ENCODE data around the gene DUT.

The DUT gene

DNA sequence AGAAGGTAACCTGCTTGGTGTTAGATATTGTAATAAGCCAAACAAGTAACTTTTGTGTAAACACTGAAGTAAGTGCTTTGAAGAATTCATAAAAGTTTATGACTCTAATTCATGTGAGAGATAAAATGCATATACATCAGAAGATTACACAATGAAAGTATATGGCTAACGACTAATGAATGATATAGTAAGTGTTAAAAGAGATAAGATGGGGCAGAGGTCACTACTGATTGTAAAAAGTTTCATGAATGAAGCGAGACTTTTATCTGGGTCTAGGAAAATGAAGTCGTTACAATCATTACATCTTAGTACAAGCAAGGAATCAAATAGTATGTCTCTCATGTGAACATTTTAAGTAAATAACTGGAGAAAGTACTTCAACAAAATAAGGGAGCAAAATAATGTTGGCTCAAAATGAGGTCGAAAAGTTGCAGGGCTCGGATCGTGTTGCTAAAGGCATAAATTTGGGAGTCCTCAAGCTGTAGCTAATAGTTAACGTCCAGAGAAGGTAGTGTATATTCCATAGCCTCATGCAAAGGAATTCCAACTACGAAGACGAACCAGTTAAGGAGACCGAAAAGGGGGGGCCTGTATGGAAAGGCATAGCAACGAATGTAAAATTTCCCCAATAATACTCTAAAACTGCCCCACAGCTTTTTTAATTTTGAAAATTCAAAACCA is 984 bp upstream of the DUT start:
- DNase-seq, result no peak

- peak; percentile 33 for DNase-seq
Observed at GRCh38 chr15:48331796-48332641, 790 bp downstream of the DUT start.

DNA sequence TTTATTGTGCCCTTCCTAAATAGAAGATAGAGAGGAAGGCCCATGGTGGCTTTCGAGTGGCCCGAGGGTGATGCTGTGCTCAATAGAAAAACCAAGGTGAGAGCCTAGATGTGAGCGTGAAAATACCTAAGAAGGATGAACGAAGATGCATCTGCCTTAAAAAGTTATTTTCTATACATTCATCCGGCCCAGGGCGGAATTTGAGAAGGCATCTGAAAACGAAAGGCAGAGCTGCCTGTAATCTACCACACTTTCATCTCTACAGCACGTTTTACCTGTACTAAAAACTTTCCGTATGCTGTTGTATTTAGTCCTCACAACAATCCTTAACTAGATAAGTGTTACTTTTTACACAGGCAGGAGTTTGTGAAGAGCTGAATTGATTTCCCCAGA is 1.4 kb downstream of the DUT start:
- no peak for DNase-seq

GRCh38 chr15:48333540-48333939 is 2.3 kb downstream of the DUT start:
- no peak for DNase-seq

GRCh38 chr15:48334260-48334659 is 3.0 kb downstream of the DUT start:
- DNase-seq, result no peak

DNA sequence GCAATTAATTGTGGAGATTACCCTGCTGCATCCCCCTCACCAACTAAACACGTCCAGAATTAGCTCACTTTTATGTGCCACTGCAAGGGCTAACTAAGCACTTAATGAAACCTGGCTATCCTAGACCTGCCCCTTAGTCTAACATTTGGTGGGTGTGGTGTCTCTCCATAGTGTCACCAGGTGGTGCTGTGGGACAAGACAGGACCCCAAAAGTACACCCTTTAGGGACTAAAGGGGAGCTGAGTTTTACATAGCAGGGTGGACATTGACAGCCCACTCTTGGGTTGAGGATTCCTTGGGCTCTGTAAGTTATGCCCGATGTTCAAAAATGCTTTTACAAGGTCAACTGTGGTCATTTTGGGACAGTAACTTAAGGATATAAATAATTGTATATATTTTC is 5.7 kb downstream of the DUT start:
- no peak for DNase-seq

- no peak for DNase-seq
Observed at GRCh38 chr15:48337607-48338006, 6.4 kb downstream of the DUT start.

GRCh38 chr15:48340111-48340510 is 8.9 kb downstream of the DUT start:
- DNase-seq, result no peak

DNA sequence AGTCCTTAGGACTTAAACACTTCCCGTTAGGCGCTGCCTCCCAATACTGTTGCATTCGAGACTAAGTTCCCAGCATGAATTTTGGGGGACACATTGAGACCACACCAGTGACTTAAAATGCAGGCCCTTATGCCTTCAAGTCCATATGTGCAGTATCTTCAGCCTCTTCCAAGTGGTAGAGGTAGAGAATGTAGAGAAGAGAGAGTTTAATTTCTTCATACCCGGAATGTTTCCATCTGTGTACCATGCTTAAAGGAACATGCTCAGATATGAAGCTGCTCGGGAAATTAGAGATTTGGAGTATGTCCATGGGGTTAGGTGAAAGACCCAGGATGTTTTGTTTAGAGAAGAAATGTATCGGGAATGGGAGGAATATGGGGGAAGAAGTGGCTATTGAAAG is 12.6 kb downstream of the DUT start:
- DNase-seq, result no peak

DNA sequence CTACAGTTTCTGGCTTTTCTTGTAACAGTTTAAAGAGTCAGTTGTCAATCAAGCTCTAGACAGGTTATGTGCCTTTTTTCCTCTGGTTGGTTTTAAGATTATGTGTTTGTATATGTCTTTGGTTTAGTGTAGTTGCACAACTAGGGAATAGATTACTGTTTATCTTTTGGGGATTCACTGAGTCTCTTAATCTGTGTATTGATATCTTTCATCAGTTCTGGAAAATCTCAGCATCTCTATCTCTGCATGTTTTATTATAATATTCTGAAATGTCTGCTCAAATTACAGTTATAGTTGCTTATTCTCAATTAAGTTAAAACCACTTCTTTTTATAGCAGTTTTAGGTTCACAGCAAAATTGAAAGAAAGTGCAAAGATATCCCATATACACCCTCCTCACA is 14.3 kb downstream of the DUT start:
- no peak for DNase-seq

GRCh38 chr15:48352474-48353072 is 21.3 kb downstream of the DUT start:
- peak; percentile 27 for DNase-seq

- no peak for DNase-seq
Observed at GRCh38 chr15:48354694-48355303, 23.6 kb downstream of the DUT start.

GRCh38 chr15:48355377-48355776 is 24.1 kb downstream of the DUT start:
- no peak for DNase-seq

DNA sequence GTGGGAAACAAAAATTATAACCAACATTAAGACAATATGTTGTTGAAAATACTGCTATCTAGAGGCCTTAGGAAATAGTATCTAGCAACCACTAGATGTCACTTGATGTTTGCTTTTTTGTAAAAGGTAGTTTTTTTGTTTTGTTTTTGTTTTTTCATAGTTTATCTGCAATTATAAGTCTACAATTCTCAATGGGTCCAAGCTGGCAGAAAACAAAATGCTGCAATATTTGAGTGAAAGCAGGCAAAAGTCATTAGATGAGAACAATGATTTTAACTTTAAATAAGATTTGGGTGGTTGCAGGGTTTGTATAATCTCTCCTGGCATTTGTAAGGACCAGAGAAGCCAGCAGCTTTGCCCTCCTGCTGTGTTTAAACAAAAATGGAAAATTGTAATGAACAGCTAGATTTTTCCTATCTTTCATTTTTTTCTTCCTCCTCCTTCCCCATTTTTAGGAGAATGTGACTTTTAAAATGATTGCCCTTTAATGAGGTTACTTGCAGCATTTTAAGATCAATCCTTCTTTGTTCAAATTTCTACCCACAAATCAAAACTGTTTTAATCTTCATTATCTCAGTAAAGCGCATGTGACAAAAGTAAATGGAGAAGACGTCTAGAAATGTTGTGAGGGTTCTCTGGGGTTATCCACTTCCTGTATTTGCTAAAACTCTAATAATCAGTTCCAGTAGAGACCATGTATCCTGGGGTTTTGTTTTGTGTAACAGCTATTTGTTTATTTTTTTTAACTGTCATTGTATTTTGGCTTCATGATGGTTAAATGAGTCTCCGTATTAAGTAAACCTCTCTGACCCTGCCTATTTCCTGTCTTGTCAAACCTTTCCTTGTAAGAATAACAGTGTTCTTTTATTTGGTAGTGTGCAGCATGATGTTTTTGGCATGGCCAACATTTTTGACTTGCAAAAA is 27.3 kb downstream of the DUT start:
- peak; percentile 4 for DNase-seq

DNA sequence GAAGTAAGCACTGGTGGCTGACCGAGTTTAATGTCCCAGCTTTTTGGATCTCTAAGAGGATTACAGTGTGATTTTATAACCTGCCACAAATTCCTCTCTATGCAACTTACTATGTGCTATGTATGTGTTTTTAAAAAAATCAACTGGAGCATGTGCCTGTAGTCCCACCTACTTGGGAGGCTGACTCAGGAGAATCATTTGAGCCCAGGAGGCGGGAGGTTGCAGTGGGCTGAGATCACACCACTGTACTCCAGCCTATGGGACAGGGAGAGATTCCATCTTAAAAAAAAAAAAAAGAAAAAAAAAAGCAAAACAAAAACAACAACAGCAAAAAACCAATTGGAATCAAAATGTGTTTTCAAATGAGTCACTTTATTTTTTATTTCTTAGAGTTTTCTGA is 29.6 kb downstream of the DUT start:
- no peak for DNase-seq

- DNase-seq, result no peak
Observed at GRCh38 chr15:48361685-48362084, 30.5 kb downstream of the DUT start.

DNA sequence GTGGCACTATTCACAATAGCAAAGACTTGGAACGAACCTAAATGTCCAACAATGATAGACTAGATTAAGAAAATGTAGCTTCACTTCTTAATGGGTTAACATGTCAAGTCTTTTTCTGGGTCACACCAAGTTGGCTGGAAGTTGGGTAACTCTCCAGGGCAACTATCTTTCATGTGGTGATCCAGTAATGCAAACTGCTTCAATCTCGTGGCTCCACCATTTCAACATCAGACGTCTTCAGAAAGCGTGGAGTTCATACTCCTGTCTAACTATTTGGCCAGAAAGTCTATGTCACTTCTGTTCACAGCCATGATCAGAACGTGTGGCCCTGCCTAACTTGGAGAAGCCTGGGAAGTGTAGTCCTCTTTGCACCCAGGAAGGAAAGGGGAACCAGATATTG is 32.2 kb downstream of the DUT start:
- DNase-seq, result no peak

DNA sequence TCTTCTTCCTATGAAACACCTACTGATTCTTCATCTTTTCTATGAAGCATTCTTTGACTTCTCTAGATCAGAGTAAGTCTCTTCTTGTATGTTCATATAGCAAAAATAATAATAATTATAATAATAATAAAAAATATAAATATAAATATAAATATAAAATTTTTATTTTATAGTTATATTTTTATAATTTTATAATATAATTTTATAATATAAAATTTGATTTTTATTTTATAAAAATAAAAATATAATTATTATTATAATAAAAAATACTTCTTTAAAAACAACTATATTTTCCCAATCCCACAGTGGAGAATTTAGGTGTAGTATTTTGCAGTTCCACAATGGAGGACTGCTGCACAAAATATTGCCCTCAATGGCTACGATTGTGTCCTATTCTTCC is 34.3 kb downstream of the DUT start:
- no peak for DNase-seq

GRCh38 chr15:48366584-48367312 is 35.5 kb downstream of the DUT start:
- no peak for DNase-seq

- no peak for DNase-seq
Observed at GRCh38 chr15:48367483-48367882, 36.3 kb downstream of the DUT start.

GRCh38 chr15:48370460-48370859 is 39.2 kb downstream of the DUT start:
- no peak for DNase-seq

- DNase-seq, result no peak
Observed at GRCh38 chr15:48371550-48371949, 40.3 kb downstream of the DUT start.
